AG09319 (cell line): Measurements from ENCODE around the gene MOB3A.
A peak's percentile ranks its signal among the peaks of the same experiment; 100 is the strongest.
"Not testable (repeated sequence)": the region's sequence is repeated elsewhere in the genome, so short reads cannot be mapped to it uniquely, and the experiment has no call there.

Source experiments
- DNase-seq: peaks from one replicate; pipeline ENCODE4 v3.0.0-alpha.2; 2010; ENCODE audit warnings: low read depth; ENCODE audit errors: extremely low read depth
- CTCF ChIP-seq: IDR thresholded peaks from 2 replicates; pipeline ENCODE4 v1.5.1; 2011; ENCODE audit warnings: low read depth, mild to moderate bottlenecking, inconsistent platforms, low read length, moderate library complexity

MOB3A gene

GRCh38 chr19:2096480-2097202, 515 bp upstream of the MOB3A start, which contains the start of gene IZUMO4:
Gene IZUMO4, plus strand, starts transcription at chr19:2096915. Its CDS starts 31 bp downstream, at chr19:2096946.
- TF ChIP-seq CTCF, result peak; percentile 40
- DNase-seq, result peak; percentile 96

GRCh38 chr19:2091926-2092525, 4.1 kb downstream of the MOB3A start:
- not testable (repeated sequence) for DNase-seq

- no peak for DNase-seq
- no peak for TF ChIP-seq CTCF
Measured at GRCh38 chr19:2089727-2090053, 6.4 kb downstream of the MOB3A start.

- no peak for DNase-seq
- TF ChIP-seq CTCF, result no peak
Measured at GRCh38 chr19:2089001-2089711, 7.0 kb downstream of the MOB3A start.

GRCh38 chr19:2087621-2088100, 8.5 kb downstream of the MOB3A start:
- TF ChIP-seq CTCF, result no peak
- no peak for DNase-seq

GRCh38 chr19:2086695-2087620, 9.2 kb downstream of the MOB3A start:
- not testable (repeated sequence) for DNase-seq

- TF ChIP-seq CTCF, result no peak
- DNase-seq, result no peak
Measured at GRCh38 chr19:2084993-2085720, 11.0 kb downstream of the MOB3A start.
